DND-41 (cell line): ENCODE measurements around the gene SERGEF.

Experiments
- CTCF ChIP-seq: IDR thresholded peaks from 2 replicates; pipeline ENCODE4 v1.5.1; 2012; ENCODE audit warnings: borderline replicate concordance, low read length, moderate library complexity, mild to moderate bottlenecking; ENCODE audit not compliant: poor library complexity, severe bottlenecking; ENCODE audit errors: extremely low read depth
- EZH2 ChIP-seq: IDR thresholded peaks from 3 replicates; pipeline ENCODE4 v1.6.1; 2012; ENCODE audit warnings: borderline replicate concordance, low read depth, mild to moderate bottlenecking, moderate library complexity, low read length, inconsistent platforms; ENCODE audit not compliant: severe bottlenecking

- TF ChIP-seq CTCF (no peak), EZH2 (no peak)
Measured at GRCh38 chr11:17929171-17929570, 83.7 kb downstream of the SERGEF start.
